K562 (cell line): ENCODE measurements around the gene SORCS2. TPM values are rescaled to one million over a fixed set of nuclear protein-coding genes. Genes with fewer than 3 reads are reported as not detected.

Experiments
- ATAC-seq: fragments of 200-7000 bp; cut with Tn5 transposase; 3 replicates; pipeline ENCODE4 v1.9.1; 2020; ENCODE audit warnings: moderate library complexity
- BruUV-seq: library from RNA; stranded (reverse); fragments of 400-500 nt; replicated peaks from 2 replicates; lab custom pipeline; 2021; lab: Mats Ljungman, UMichigan
- CTCF ChIA-PET: fragments of 300-600 bp; formaldehyde crosslinking; extraction: SDS; loops from one replicate; lab custom pipeline; 2021; ENCODE audit warnings: low intra/inter-chr PET ratio; lab: Yijun Ruan, JAX
- POLR2A ChIA-PET: fragments of 300-600, 350-650 bp; sonication (Branson Sonifier 250); formaldehyde crosslinking; extraction: SDS; loops from one replicate; lab custom pipeline; 2021; ENCODE audit warnings: antibody characterized with exemption, inconsistent platforms; lab: Yijun Ruan, JAX
- DNase-seq, 4 experiments: peaks; one replicate each; pipeline versions ENCODE4 v3.0.0 to v3.0.0-alpha.2; 2011 to 2018; ENCODE audit warnings: low spot score in 3 of 4, mixed read lengths in 3 of 4; ENCODE audit errors: extremely low read depth in 1 of 4
- FAIRE-seq: peaks from 2 replicates; lab custom pipeline; 2011; peaks lifted over from hg19 to GRCh38; lab: Jason Lieb, UNC
- H2AFZ ChIP-seq: 2 replicates; pipeline ENCODE4 v1.6.0; 2011; ENCODE audit warnings: low read depth, low read length, control low read depth, inconsistent platforms
- H3K27ac ChIP-seq: fragments of 200-600 bp; 3 replicates; pipeline ENCODE4 v1.8.0; 2011; ENCODE audit warnings: low read depth, mild to moderate bottlenecking, control low read depth, inconsistent platforms, low read length, moderate library complexity, mixed read lengths; ENCODE audit errors: extremely low read depth
- H3K27me3 ChIP-seq, 2 experiments: fragments of 300-600 bp in 1 of 2; 2 replicates in 1 of 2; 3 replicates in 1 of 2; pipeline versions ENCODE4 v1.6.0 to v1.8.0; 2011; ENCODE audit warnings: inconsistent platforms in 2 of 2, low read length in 2 of 2, mild to moderate bottlenecking in 1 of 2, mixed read lengths in 1 of 2, moderate library complexity in 1 of 2; ENCODE audit not compliant: control insufficient read depth in 2 of 2, insufficient read depth in 2 of 2
- H3K36me3 ChIP-seq: fragments of 300-600 bp; 3 replicates; pipeline ENCODE4 v1.8.0; 2011; ENCODE audit warnings: mild to moderate bottlenecking, low read length, inconsistent platforms; ENCODE audit not compliant: control insufficient read depth, insufficient read depth
- H3K4me1 ChIP-seq, 2 experiments: fragments of 200-600 bp in 1 of 2; replicated peaks in 1 of 2; 2 replicates in 1 of 2; 3 replicates in 1 of 2; pipeline versions ENCODE4 v1.5.1 to v1.8.0; 2011; ENCODE audit warnings: inconsistent platforms in 2 of 2, low read length in 2 of 2, mild to moderate bottlenecking in 1 of 2, mixed read lengths in 1 of 2, moderate library complexity in 1 of 2; ENCODE audit not compliant: control insufficient read depth in 2 of 2, insufficient read depth in 2 of 2
- H3K4me2 ChIP-seq: 2 replicates; pipeline ENCODE4 v1.6.1; 2011; ENCODE audit warnings: low read length, control low read depth, inconsistent platforms, mixed read lengths; ENCODE audit not compliant: insufficient read depth
- H3K4me3 ChIP-seq: fragments of 200-600 bp; sonication (generic), shearing (Covaris generic); 2 replicates; pipeline ENCODE4 v1.5.1; 2016; ENCODE audit warnings: control low read depth, inconsistent platforms
- H3K79me2 ChIP-seq: fragments of 200-600 bp; 3 replicates; pipeline ENCODE4 v1.8.0; 2011; ENCODE audit warnings: low read length, inconsistent platforms; ENCODE audit not compliant: control insufficient read depth, insufficient read depth
- H3K9ac ChIP-seq, 2 experiments: 2 replicates each; pipeline versions ENCODE4 v1.6.0 to v1.6.1; 2011; ENCODE audit warnings: low read depth in 2 of 2, low read length in 2 of 2, control low read depth in 1 of 2, inconsistent platforms in 1 of 2, mild to moderate bottlenecking in 1 of 2, mixed read lengths in 1 of 2; ENCODE audit not compliant: insufficient read depth in 1 of 2
- H3K9me1 ChIP-seq: one replicate; pipeline ENCODE4 v1.6.0; 2011; ENCODE audit warnings: inconsistent platforms, mild to moderate bottlenecking, low read length, moderate library complexity; ENCODE audit not compliant: control insufficient read depth, insufficient read depth
- H3K9me3 ChIP-seq: replicated peaks from 2 replicates; pipeline ENCODE4 v1.5.1; 2011; ENCODE audit warnings: low read depth, low read length, inconsistent platforms; ENCODE audit not compliant: control insufficient read depth, insufficient read depth
- H4K20me1 ChIP-seq: replicated peaks from 2 replicates; pipeline ENCODE4 v1.6.1; 2011; ENCODE audit warnings: low read length, inconsistent platforms, mixed read lengths; ENCODE audit not compliant: control insufficient read depth, insufficient read depth
- CBFA2T2 ChIP-seq: fragments of 450-650 bp; conservative IDR thresholded peaks from 2 replicates; pipeline ENCODE4 v1.6.1; 2017; ENCODE audit warnings: mild to moderate bottlenecking
- GABPB1 ChIP-seq: sonication (generic); formaldehyde crosslinking; IDR thresholded peaks from 2 replicates; pipeline ENCODE4 v1.8.0; 2022; ENCODE audit warnings: mild to moderate bottlenecking, missing genetic modification reagents
- HBP1 ChIP-seq: fragments of 450-650 bp; formaldehyde crosslinking; IDR thresholded peaks from 2 replicates; pipeline ENCODE4 v1.4.0; 2022; ENCODE audit warnings: missing genetic modification characterization
- KLF1 ChIP-seq: fragments of 450-650 bp; IDR thresholded peaks from 2 replicates; pipeline ENCODE4 v1.6.1; 2016; ENCODE audit warnings: missing genetic modification characterization, missing compliant biosample characterization
- TEAD2 ChIP-seq: fragments of 450-650 bp; IDR thresholded peaks from 2 replicates; pipeline ENCODE4 v1.6.1; 2016; ENCODE audit warnings: missing genetic modification characterization, control low read depth, missing compliant biosample characterization
- WGBS: fragments of 100-300 bp; shearing (Covaris generic); methylation state at CpG from one replicate; pipeline ENCODE4 v1.1.6; 2016; ENCODE audit warnings: low coverage, mixed read lengths; ENCODE audit not compliant: insufficient coverage; ENCODE audit errors: missing lambda C conversion rate; 5-methylcytosine and 5-hydroxymethylcytosine counted together
- in situ Hi-C: fragments of 300-500 bp; cut with MboI; formaldehyde crosslinking; loops from 4 replicates; pipeline ENCODE4 v1.15.0; 2018; ENCODE audit warnings: inconsistent platforms, mixed read lengths
- intact Hi-C: fragments of 100-400 bp; cut with micrococcal nuclease; formaldehyde crosslinking; loops from 2 replicates; pipeline ENCODE4 v1.14.2; 2022
- polyA plus RNA-seq, 8 experiments: library from polyadenylated mRNA; depleted of rRNA in 4 of 8; stranded (reverse) in 5 of 8; unstranded in 3 of 8; fragments of >200 nt; fragmentation: Nextera tagmentation in 2 of 8; fragmentation: Illumina TruSeq in 1 of 8; extraction: Ambion mirVana in 2 of 8; extraction: Trizol in 1 of 8; gene quantifications; 2 replicates each; pipeline versions ENCODE4 v1.2.1 to v1.2.3, GENCODE V29; 2011 to 2014; ENCODE audit warnings: inconsistent platforms in 1 of 8, missing spikeins in 1 of 8
- total RNA-seq, 7 experiments: library from RNA; depleted of rRNA in 6 of 7; stranded (reverse); fragments of >200 nt in 6 of 7; fragmentation: Illumina TruSeq in 2 of 7; extraction: Trizol in 2 of 7; gene quantifications; 2 replicates each; pipeline versions ENCODE4 v1.2.1 to v1.2.3, GENCODE V29; 2011 to 2021; ENCODE audit warnings: low replicate concordance in 1 of 7

Gene SORCS2
- total and polyA plus RNA-seq, 9 of the 15 experiments (the other 6 are each of a cell fraction or from before 2014, with no cell fraction given) = not detected

- Histone ChIP-seq H3K27me3 (peaks cover 22 to 74% of the 10 kb centered on the region in 2 experiments), H3K36me3 (no peaks in the 10 kb centered on the region), H3K27ac (no peak overlapping the region), H3K4me1 (no peaks in the 10 kb centered on the region), H3K4me3 (no peak overlapping the region), H3K4me2 (no peak overlapping the region), H4K20me1 (peaks cover 4% of the 10 kb centered on the region; the same call in 1 of the 2 replicates), H2AFZ (no peak overlapping the region), H3K9me1 (no peaks in the 10 kb centered on the region), H3K79me2 (no peaks in the 10 kb centered on the region), H3K9me3 (no peaks in the 10 kb centered on the region), H3K9ac (no peak overlapping the region)
- TF ChIP-seq KLF1 = no peak
- TF ChIP-seq CBFA2T2 = no peak
- no peak for TF ChIP-seq GABPB1
- no peak for TF ChIP-seq HBP1 (CRISPR knock-in tag)
- TF ChIP-seq TEAD2 (tag) = no peak
- no peak for DNase-seq
- CTCF ChIA-PET = no interaction called here
- FAIRE-seq = no peak
- WGBS = under 1% methylated on average over 11 of the region's 12 CpGs
- no peak for ATAC-seq
- POLR2A ChIA-PET = interaction anchor here (0.8 to 1.6 kb wide), 2 partner anchors 16 to 228 kb away, joined by 3 read pairs; no protein-coding TSS in a partner anchor
- intact Hi-C loops (no loop called here), in situ Hi-C loops (no loop called here)
- no TSS peak for BruUV-seq
Measured at GRCh38 chr4:7303561-7303960, 111.2 kb downstream of the SORCS2 start.
